Right lung (tissue), 10 donors: ENCODE results near the gene SNRPB2. TPM values are rescaled to one million over a fixed set of nuclear protein-coding genes. Genes with fewer than 3 reads are reported as not detected.
A peak's percentile ranks its signal among the peaks of the same experiment; 100 is the strongest.

Source experiments
- DNase-seq, 2 donors: peaks; one replicate each; pipeline ENCODE4 v3.0.0-alpha.2; 2013
- long read RNA-seq, 8 donors: transcript quantifications; one replicate each; lab custom pipeline, GENCODE V29; 2026
- polyA plus RNA-seq, 5 donors: library from polyadenylated mRNA; unstranded; fragments of 120-200 nt; gene quantifications; one replicate each; pipeline versions ENCODE4 v1.2.1 to v1.2.3, GENCODE V29; 2013; ENCODE audit warnings: inconsistent platforms in 1 of 5, low replicate concordance in 1 of 5; ENCODE audit not compliant: insufficient read length in 5 of 5, insufficient read depth in 1 of 5

The SNRPB2 gene
- 100 to 1,000 TPM in 1 of 5 donors, 10 to 100 TPM in 4; 83.4 to 110 (median 87.2) TPM for polyA plus RNA-seq
- long read RNA-seq, donor 1, transcript SNRPB2-203 (3 exons, 540 nt), result minor isoform, 7 of 160 reads
- long read RNA-seq, donor 1, transcript SNRPB2-201 (7 exons, 2,452 nt), result minor isoform, 18 of 160 reads
- long read RNA-seq, donor 1, transcript SNRPB2-202 (7 exons, 1,588 nt), result major isoform, 22 of 160 reads
- long read RNA-seq, donor 1, partial matches to known transcripts, result 113 of 160 reads
- long read RNA-seq, donor 1, other reads (novel, unspliced or antisense), result 0 of 160 reads
- long read RNA-seq, donor 2, transcript SNRPB2-202 (7 exons, 1,588 nt), result minor isoform, 21 of 74 reads
- long read RNA-seq, donor 2, transcript SNRPB2-201 (7 exons, 2,452 nt), result major isoform, 25 of 74 reads
- long read RNA-seq, donor 2, partial matches to known transcripts, result 26 of 74 reads
- long read RNA-seq, donor 2, other reads (novel, unspliced or antisense), result 0 of 74 reads
- long read RNA-seq, donor 3, transcript SNRPB2-201 (7 exons, 2,452 nt), result major isoform, 18 of 113 reads
- long read RNA-seq, donor 3, transcript SNRPB2-202 (7 exons, 1,588 nt), result minor isoform, 16 of 113 reads
- long read RNA-seq, donor 3, partial matches to known transcripts, result 75 of 113 reads
- long read RNA-seq, donor 3, other reads (novel, unspliced or antisense), result 0 of 113 reads
- long read RNA-seq, donor 4, transcript SNRPB2-201 (7 exons, 2,452 nt), result major isoform, 9 of 75 reads
- long read RNA-seq, donor 4, transcript SNRPB2-202 (7 exons, 1,588 nt), result minor isoform, 7 of 75 reads
- long read RNA-seq, donor 4, partial matches to known transcripts, result 55 of 75 reads
- long read RNA-seq, donor 4, other reads (novel, unspliced or antisense), result 0 of 75 reads
- long read RNA-seq, donor 5, transcript SNRPB2-202 (7 exons, 1,588 nt), result minor isoform, 18 of 158 reads
- long read RNA-seq, donor 5, transcript SNRPB2-201 (7 exons, 2,452 nt), result major isoform, 31 of 158 reads
- long read RNA-seq, donor 5, transcript SNRPB2-203 (3 exons, 540 nt), result minor isoform, 10 of 158 reads
- long read RNA-seq, donor 5, partial matches to known transcripts, result 99 of 158 reads
- long read RNA-seq, donor 5, other reads (novel, unspliced or antisense), result 0 of 158 reads
- long read RNA-seq, donor 6, transcript SNRPB2-201 (7 exons, 2,452 nt), result major isoform, 31 of 138 reads
- long read RNA-seq, donor 6, transcript SNRPB2-203 (3 exons, 540 nt), result minor isoform, 5 of 138 reads
- long read RNA-seq, donor 6, transcript SNRPB2-202 (7 exons, 1,588 nt), result minor isoform, 25 of 138 reads
- long read RNA-seq, donor 6, partial matches to known transcripts, result 77 of 138 reads
- long read RNA-seq, donor 6, other reads (novel, unspliced or antisense), result 0 of 138 reads
- long read RNA-seq, donor 7, transcript SNRPB2-202 (7 exons, 1,588 nt), result minor isoform, 9 of 34 reads
- long read RNA-seq, donor 7, transcript SNRPB2-201 (7 exons, 2,452 nt), result major isoform, 13 of 34 reads
- long read RNA-seq, donor 7, partial matches to known transcripts, result 11 of 34 reads
- long read RNA-seq, donor 7, other reads (novel, unspliced or antisense), result 0 of 34 reads
- long read RNA-seq, donor 8, transcript SNRPB2-201 (7 exons, 2,452 nt), result minor isoform, 7 of 37 reads
- long read RNA-seq, donor 8, transcript SNRPB2-202 (7 exons, 1,588 nt), result major isoform, 11 of 37 reads
- long read RNA-seq, donor 8, partial matches to known transcripts, result 17 of 37 reads
- long read RNA-seq, donor 8, other reads (novel, unspliced or antisense), result 0 of 37 reads

DNA sequence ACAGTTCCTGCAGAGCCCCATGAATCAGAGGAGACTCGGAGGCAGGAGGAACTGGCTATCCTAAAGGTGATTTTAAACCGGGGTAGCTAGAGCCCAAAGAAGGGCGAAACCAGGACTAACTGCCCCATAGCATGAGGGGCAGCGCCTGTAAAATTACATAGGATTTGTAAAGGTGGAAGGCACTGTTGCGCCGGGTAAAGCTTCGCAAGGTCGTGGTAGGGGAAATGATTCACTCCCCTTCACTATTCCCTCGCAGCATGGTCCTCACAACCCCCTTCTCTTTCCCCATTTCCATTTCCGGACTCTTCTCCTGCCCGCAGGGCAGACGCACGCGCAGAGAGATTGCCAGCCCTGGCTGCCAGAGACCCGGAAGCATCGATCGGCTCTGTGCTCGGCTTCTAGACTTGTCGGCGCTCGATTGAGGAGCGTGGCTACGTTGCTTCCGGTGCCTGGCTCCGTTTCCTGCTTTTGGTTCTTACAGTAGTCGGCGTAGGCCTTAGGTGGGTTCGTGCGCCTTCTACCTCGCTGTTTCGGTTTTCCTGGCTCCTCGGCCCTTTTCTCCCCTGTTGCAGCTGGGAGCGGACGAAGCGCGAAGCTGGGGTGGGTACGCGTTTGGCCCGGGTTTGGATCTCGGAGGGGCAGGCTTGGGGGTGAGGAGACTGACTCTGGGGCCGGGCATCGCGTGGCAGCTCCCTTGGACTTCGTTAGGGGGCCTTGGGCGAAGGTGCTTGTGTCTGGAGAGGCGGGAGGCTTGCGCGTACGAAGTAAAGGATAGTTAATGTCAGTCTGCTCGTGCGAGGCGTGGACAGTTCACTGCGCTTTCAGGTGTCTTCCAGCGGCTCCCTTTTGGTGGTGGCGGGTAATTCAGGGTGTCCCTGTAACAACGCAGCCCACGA is at the start of gene SNRPB2:
Gene SNRPB2 (plus strand): TSS at position 462 of the 896 bp plus-strand sequence. CDS start 1,677 bp downstream, outside the sequence.
- DNase-seq, result peak; percentile 92 to 93

DNA sequence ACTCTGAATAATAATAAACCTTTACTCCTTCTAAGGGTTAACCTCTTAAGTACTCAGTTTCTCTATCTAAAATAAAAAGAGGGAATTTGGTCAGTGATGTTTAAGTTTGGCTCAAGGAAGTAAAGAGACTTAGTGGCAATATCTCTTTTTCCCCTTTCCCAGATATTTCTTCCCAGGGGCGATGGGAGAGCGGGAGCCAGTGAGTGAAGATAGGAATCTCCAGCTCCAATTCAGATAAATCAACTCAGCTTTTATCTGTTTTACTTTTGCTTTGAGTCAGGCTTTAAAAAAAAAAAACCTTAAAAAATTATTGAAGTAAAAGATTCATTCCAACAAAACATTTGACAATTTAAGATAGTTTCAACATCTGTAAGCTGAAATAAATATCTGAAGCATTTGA is 45.4 kb upstream of the SNRPB2 start:
- no peak for DNase-seq

DNA sequence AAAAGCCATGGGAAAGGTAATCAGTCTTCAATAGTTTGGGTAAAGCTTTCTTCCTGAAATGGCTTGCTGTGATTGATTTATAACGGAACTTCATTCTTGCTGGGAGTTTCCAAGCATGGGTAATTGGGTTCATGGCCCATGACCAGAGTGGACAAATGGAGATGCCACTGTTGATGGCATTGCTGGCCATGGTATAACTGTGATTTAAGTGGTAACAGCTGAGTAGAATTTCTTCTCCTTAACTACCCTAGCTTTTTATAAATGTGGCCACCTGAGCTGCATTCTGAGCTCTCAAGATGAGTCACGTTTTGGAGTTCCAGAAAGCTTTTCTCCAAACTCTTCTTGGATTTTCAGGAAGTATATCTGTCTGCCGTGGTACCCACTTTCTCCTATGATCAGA is 39.9 kb upstream of the SNRPB2 start:
- no peak for DNase-seq

DNA sequence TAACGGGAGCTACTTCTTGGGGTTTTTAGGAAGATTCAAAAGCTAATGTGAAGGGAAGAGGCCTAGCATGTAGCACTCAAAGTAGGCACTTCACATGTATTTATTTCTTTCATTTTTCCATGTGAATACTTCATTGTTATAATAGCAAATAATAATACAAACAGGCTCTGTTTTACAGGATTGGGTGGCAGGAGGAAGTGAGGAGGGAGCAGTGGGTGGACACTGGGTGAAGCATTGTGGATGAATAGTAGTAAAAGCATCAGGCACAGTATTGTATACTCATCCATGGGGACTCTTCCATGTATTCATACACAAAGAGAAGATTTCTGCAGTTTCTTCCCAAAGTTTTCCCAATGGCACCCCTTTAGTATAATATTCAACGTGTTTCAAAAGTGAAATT is 38.4 kb upstream of the SNRPB2 start:
- DNase-seq, result no peak

DNA sequence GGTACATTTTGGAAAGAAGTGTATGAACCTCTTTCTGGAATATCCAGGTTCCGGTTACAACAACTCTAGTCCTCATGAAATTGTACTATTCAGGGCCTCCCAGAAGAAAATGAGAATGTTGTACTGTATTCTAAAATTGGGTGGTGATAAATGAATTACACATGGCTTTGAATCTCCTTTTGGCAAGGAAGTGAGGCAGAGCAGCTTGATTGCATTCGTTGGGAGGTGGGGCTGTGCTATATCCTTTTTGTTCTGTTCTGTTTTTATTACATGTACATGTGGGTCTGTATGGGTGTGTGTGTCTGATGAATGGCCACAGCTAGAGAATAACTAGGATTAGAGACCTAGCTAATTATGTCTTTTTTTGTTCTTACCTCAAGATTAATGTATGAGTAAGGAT is 37.8 kb upstream of the SNRPB2 start:
- no peak for DNase-seq

DNA sequence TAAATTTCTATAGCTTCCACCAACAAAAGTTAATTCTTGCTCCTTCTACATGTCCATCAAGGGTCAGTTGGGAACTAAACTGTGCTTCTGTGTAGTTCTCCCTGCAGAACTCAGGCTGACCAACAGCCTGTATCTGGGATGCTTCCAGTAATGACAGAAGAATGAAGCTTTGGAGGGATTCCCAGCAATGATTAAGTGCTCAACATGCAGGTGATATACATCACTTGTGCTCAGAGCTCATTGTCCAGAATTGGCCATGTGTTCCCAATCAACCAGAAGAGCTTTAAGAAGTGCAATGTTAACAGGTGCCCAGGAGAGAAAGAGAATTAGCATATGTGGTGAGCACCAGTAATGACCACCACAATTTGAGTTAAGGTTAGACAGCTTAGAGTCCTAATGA is 37.4 kb upstream of the SNRPB2 start:
- DNase-seq, result no peak

DNA sequence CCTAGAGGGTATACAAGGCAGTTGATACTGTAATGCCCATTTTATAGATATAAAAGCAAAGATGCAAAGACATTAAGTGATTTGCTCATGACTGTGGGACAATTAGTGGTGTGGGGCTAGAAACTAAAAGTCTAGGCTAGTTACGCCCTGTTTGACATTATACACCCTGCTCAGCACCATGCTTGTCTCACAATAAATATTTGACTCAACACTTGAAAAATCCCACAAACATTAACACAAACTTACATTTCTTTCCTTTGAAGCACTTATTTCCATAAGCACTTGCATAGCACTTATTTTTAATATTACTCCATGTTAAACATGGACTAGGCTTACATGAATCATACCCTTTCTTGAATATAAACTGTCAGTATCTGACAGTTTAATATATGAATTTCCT is 36.5 kb upstream of the SNRPB2 start:
- DNase-seq, result no peak

DNA sequence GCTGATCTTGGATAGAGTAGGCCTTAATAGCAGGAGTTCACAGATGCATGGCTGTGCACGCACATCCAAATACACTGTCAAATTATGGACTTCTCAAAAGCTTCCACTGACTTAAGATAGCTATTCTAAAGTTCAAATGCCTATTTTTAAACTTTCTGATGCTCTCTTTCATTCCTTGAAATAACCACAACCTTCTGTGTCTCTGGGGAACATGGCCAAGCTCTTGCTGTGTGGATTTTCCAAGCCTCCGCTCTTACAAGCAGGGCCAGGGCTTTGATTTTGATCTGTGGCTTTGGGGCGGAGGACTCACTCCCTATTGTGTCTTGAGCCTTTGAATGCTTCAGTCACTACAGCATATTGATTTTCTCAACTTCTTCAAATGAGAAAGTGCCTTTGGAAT is 35.7 kb upstream of the SNRPB2 start:
- DNase-seq, result no peak

DNA sequence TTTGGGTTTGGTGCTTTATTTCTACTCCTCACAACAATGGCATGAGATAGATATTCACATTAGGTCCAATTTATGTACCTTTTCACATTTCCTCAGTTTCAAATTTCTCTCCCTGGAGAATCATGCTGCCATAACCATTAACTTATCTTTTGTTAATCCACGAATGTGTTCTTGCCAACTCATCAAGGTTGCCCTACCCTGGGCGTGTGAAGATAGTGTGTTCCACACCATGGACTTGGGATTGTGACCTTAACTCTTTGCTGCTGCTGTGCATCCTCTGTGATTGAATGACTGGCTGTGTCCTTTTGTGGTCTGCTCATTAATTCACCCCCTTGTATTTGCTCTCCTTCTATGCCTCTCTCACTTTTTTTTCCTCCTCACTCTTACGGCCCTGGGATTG is 34.2 kb upstream of the SNRPB2 start:
- no peak for DNase-seq

DNA sequence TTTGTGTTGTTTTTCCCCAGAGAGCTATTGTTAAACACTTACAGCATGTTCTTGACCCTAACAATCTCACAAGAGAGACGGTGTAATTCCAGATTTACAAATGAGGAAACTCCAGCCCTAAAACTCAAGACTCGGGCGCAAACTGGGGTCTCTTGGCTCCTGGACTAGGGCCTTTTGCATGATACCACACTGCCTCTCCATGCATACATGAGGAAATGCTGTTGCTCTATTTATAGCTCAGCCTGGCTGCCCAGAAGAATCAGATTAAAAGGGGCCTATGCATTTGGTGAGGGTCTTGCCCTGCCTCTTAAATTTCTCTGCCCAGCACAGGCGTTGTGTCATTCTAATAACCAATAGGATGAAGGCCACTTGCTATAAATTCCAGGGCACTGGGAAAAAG is 30.5 kb upstream of the SNRPB2 start:
- DNase-seq, result no peak

DNA sequence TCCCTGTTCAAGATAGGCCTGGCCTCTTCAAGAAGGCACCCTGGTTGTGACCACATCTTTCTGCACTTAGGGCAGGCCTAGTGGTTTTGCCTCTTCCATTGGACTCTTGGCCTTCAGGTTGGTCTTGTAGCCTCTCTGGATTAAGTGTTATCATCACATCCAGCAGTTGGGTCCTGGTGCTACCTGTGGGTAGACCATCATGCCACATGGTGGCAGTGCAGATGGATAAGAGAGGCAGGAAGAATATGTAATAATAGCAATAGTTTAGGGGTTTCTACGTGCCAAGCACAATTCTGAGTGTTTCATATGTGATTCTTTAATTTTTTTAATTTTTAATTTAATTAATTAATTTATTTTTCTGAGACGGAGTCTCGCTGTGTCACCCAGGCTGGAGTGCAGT is 28.5 kb upstream of the SNRPB2 start:
- no peak for DNase-seq

DNA sequence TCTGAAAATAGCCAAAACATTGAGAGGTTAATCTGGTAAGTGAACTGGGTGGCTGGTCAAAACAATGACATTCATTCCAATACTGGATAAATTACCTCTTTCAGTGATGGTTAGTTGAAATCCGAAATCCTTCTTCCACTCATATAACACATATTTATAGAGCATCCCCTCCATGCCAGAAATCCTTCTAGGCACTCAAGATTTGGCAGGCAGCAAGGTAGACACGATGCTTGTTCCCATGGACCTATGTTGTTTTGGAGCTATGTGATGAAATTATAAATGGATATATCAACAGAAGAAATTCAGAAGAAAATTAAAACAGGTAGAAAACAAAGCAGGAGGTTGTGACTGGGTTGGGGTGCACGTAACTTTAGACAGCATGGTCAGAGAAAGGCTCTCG is 26.3 kb upstream of the SNRPB2 start:
- DNase-seq, result no peak

DNA sequence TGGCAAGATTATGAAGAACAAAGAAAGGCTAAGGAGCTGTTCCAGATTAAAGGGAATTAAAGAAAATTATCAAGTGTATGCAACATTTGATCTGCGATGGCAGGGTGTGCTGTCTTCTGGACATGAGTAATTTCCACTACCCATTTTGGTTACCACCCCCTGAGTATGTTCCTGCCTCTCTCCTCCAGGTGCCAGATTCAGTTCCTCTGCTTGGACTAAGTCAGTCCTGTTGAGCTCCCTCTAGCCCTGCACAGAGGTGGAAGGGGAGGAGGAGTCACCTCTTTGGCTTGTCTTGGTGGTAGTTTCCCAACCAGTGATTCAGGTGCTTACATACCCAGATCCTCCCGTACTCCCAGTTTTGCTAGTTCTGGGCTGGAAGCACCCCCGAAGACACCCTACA is 22.2 kb upstream of the SNRPB2 start:
- DNase-seq, result no peak

DNA sequence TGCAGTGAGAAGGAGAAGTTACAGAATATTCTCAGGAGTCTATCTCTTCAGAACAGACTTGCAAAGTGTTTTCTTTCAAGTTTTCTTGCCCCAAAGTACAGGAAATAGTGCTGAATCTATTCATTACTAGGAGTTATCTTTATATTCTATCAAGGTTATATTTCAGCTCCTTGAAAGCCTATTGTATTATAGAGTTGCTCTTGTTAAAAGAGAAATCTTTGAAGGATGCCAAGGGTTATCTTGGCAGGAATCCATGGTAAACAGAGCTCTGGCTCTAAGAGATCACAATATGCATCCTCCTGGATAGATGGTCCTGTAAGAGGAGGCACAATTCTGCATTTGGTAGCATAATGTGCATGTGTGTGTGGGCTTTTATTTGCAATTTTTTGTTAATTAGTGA is 21.2 kb upstream of the SNRPB2 start:
- no peak for DNase-seq

DNA sequence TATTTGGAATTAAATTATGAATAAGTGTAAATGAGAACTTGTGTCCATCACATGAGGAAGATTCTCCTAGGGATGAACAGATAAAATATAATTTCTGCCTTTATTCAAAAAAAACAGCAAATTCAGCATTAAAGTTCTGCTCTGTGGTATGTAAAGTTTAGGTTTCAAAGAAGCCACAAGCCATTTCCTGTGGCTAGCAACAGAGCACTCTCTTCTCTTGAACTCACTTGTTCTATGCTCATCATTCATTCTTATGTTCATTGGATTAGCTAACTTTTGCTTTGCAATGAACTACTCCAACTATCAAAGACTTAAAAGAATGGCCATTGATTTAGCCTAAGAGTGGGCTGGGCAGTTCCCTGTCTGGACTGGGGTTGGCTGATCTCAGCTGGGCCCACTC is 20.8 kb upstream of the SNRPB2 start:
- no peak for DNase-seq

DNA sequence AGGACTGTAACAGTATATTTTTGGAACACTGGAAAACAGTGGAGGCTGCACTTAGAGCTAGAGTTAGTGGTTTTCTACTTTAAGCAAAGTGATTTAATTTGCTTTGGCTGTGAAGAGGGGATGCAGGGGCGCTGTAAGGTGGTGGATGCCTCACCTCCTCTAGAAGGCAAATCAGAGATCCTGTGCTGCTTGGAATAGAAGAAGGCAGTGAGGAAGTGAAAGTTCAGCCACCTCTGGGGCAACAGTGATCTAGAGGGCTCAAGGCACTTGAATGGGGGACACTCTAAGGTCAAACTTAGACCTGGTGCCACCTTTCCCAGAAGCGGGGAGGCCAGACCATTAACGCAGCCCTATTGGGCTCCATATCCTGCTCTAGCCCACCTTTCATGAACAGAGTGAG is 19.0 kb upstream of the SNRPB2 start:
- no peak for DNase-seq

DNA sequence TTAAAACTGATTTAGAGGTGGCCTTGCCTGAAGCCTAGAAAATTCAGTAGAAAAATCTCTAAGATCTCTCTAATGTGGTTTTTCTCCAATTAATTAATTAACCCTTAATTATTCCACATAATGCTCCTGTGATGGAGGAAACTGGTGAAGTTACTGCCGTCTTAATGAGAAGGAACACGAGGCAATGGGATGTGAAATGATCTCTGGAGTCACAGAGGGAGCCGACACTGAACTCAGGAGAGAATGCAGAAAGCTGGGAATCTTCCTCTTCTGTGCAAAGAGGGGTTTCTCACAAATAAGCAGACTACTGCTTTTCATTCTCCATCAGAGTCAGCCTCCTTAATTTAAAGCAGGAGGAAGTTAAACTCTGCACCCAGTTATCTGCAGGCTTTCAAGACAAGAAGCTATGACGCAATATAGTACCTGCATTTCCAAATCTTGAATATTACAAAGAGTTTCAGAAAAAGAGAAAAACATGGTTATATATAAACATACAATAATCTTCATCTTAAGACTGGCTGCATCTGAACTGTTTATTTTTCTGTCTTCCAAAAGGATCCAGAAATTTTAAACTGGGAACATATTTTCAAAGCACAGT is 18.1 kb upstream of the SNRPB2 start:
- no peak for DNase-seq

DNA sequence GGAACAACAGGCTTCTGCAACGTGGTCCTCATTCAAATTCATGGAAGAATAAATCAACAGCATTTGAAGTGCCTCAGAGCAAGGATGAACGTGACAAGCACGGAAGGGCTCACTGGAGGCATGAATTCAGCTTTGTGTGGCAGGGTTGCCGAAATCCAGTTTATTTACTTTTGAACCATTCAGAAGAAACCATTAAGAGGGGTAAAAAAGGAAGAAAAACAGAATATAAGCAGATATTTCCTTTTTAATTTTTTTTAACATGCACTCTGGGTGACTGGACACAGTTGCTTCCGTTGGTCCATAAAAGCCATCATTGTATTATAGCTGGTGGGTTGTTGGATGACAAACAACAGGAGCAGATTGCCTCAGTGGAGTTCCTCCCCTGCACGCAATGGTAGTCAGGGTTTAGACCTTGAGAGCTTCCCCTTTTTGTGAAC is 17.3 kb upstream of the SNRPB2 start:
- DNase-seq, result no peak

DNA sequence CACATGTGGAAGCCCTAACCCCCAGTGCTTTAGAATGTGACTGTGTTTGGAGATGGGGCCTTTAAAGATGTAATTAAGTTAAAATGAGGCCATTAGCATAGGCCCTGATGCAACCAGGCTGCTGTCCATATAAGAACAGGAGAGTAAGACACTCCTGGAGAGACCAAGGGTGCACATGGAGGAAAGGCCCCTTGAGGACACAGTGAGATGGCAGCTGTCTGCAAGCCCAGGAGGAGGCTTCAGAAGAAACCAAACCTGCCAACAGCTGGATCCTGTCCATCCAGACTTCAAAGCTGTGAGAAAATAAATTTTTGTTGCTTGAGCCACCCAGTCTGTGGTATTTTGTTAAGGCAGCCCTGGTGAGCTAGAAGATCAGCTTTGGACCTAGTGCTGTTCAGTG is 16.8 kb upstream of the SNRPB2 start:
- no peak for DNase-seq
